ENCODE measurements around the gene CCDC190. TPM values are rescaled to one million over a fixed set of nuclear protein-coding genes. Genes with fewer than 3 reads are reported as not detected.

Gene CCDC190
- total and polyA plus RNA-seq, 9 of the 15 experiments (the other 6 are each of a cell fraction or from before 2014, with no cell fraction given): not detected

GRCh38 chr1:162899422-162900146 is 38.6 kb upstream of the CCDC190 start:
- WGBS (ENCODE audit: insufficient coverage, low coverage, missing lambda C conversion rate): 2% methylated on average over 5 of the region's 5 CpGs
- Histone ChIP-seq H2AFZ (ENCODE audit: low read depth, low read length) (no peak overlapping the region), H3K4me2 (ENCODE audit: insufficient read depth, low read length) (no peak overlapping the region), H3K4me3 (no peak overlapping the region), H3K36me3 (ENCODE audit: control insufficient read depth, insufficient read depth, low read length) (no peaks in the 10 kb centered on the region), H3K27ac (ENCODE audit: extremely low read depth, low read depth, low read length) (no peak overlapping the region), H3K9me1 (ENCODE audit: control insufficient read depth, insufficient read depth, low read length) (no peaks in the 10 kb centered on the region), H3K79me2 (ENCODE audit: control insufficient read depth, insufficient read depth, low read length) (no peaks in the 10 kb centered on the region), H4K20me1 (replicated peaks; ENCODE audit: control insufficient read depth, insufficient read depth, low read length) (no peaks in the 10 kb centered on the region), H3K9ac (ENCODE audit: insufficient read depth in 1 of 2, low read depth in 2 of 2, low read length in 2 of 2) (no peak overlapping the region), H3K9me3 (replicated peaks; ENCODE audit: control insufficient read depth, insufficient read depth, low read depth, low read length) (no peaks in the 10 kb centered on the region), H3K4me1 (replicated peaks in 1 of 2; ENCODE audit: control insufficient read depth in 2 of 2, insufficient read depth in 2 of 2, low read length in 2 of 2) (no peaks in the 10 kb centered on the region), H3K27me3 (ENCODE audit: control insufficient read depth in 2 of 2, insufficient read depth in 2 of 2, low read length in 2 of 2) (no peaks in the 10 kb centered on the region; a peak in 2 of 5 replicates)
- ChIA-PET POLR2A (no interaction called here), CTCF (ENCODE audit: low intra/inter-chr PET ratio) (no interaction called here)
- intact Hi-C loops (cut with micrococcal nuclease) (no loop called here), in situ Hi-C loops (cut with MboI) (no loop called here)
- DNase-seq (ENCODE audit: extremely low read depth in 1 of 4, low spot score in 3 of 4): no peak
- TF ChIP-seq ZNF24 (IDR thresholded peaks at IDR 0.05): no peak
- TF ChIP-seq IRF2 (CRISPR knock-in tag; IDR thresholded peaks at IDR 0.05): no peak
- TF ChIP-seq, protein P1, sequence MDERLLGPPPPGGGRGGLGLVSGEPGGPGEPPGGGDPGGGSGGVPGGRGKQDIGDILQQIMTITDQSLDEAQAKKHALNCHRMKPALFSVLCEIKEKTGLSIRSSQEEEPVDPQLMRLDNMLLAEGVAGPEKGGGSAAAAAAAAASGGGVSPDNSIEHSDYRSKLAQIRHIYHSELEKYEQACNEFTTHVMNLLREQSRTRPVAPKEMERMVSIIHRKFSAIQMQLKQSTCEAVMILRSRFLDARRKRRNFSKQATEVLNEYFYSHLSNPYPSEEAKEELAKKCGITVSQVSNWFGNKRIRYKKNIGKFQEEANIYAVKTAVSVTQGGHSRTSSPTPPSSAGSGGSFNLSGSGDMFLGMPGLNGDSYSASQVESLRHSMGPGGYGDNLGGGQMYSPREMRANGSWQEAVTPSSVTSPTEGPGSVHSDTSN (CRISPR knock-in tag; IDR thresholded peaks at IDR 0.05; ENCODE audit: low read depth): no peak
- TF ChIP-seq, protein P1 (tag; conservative IDR thresholded peaks at IDR 0.05; ENCODE audit: low read depth): no peak
- no peak for TF ChIP-seq SRSF1 (IDR thresholded peaks at IDR 0.05; ENCODE audit: low read depth, low read length)
- BruUV-seq (replicated peaks): no TSS peak
- no peak for ATAC-seq
- FAIRE-seq: no peak

Data from K562 (cell line).